MM.1S (cell line): ENCODE results near the gene SLC47A2.

Source experiments
- CTCF ChIP-seq: fragments of 300-600 bp; sonication (generic); IDR thresholded peaks from 2 replicates; pipeline ENCODE4 v1.5.1; 2016; ENCODE audit warnings: antibody characterized with exemption, low read length, mixed read lengths
- EZH2 ChIP-seq: fragments of 300-600 bp; sonication (generic); optimal IDR thresholded peaks from 2 replicates; pipeline ENCODE3; 2017; ENCODE audit warnings: low read depth, mild to moderate bottlenecking, antibody characterized with exemption, low read length, mixed read lengths

- no peak for TF ChIP-seq CTCF
- no peak for TF ChIP-seq EZH2
Measured at GRCh38 chr17:19706791-19707727, 9.3 kb downstream of the SLC47A2 start.
